GM12892 (cell line): ENCODE data around the gene MYCBP.

Source experiments
- POLR2A ChIP-seq: IDR thresholded peaks from 2 replicates; pipeline ENCODE4 v1.6.1; 2011; ENCODE audit warnings: low read depth, low read length, control low read depth
- POLR2AphosphoS5 ChIP-seq: IDR thresholded peaks from 2 replicates; pipeline ENCODE4 v1.6.1; 2011; ENCODE audit warnings: low read depth, low read length, control low read depth
- TAF1 ChIP-seq: IDR thresholded peaks from 2 replicates; pipeline ENCODE4 v1.6.1; 2011; ENCODE audit warnings: low read depth, mild to moderate bottlenecking, control low read depth, low read length, borderline replicate concordance

GRCh38 chr1:38834937-38835827, 38.0 kb downstream of the MYCBP start:
- TF ChIP-seq POLR2A: no peak
- TF ChIP-seq POLR2AphosphoS5: no peak
- TF ChIP-seq TAF1: no peak
